T-helper 2 cell treated with Interferon-gamma antibody and Interleukin-4, amounts not matched to agents 100 ng/mL and 5 ng/mL, for 36 hours (primary cell): ENCODE data around the gene BEND4. TPM values are rescaled to one million over a fixed set of nuclear protein-coding genes. Genes with fewer than 3 reads are reported as not detected.

ENCODE experiments used
- intact Hi-C: fragments of 100-400 bp; cut with micrococcal nuclease; formaldehyde crosslinking; loops from one replicate; pipeline ENCODE4 v1.15.1; 2023
- total RNA-seq: library from RNA; stranded (reverse); gene quantifications from 2 replicates; pipeline ENCODE4 v1.2.3, GENCODE V29; 2022

BEND4 gene
- total RNA-seq, 1 donor from 2014 or later, result 0.14 TPM

- intact Hi-C loops, result no loop called here
These were observed 39.6 kb downstream of the BEND4 start for GRCh38 chr4:42112846-42113245.

GRCh38 chr4:42104521-42104920, 47.9 kb downstream of the BEND4 start:
- intact Hi-C loops, result no loop called here

- intact Hi-C loops, result no loop called here
These were observed 50.9 kb downstream of the BEND4 start for GRCh38 chr4:42101446-42101975.

- intact Hi-C loops, result no loop called here
These were observed 64.1 kb downstream of the BEND4 start for GRCh38 chr4:42088386-42088785.

GRCh38 chr4:42083816-42084215, 68.6 kb downstream of the BEND4 start:
- intact Hi-C loops, result no loop called here

GRCh38 chr4:42080306-42080705, 72.1 kb downstream of the BEND4 start:
- intact Hi-C loops, result no loop called here

- intact Hi-C loops, result no loop called here
These were observed 74.2 kb downstream of the BEND4 start for GRCh38 chr4:42078184-42078801.

- intact Hi-C loops, result no loop called here
These were observed 78.2 kb downstream of the BEND4 start for GRCh38 chr4:42074294-42074693.

GRCh38 chr4:42070463-42070862, 82.0 kb downstream of the BEND4 start:
- intact Hi-C loops, result no loop called here

- intact Hi-C loops, result no loop called here
These were observed 85.2 kb downstream of the BEND4 start for GRCh38 chr4:42067264-42067663.

GRCh38 chr4:42066402-42066801, 86.1 kb downstream of the BEND4 start:
- intact Hi-C loops, result no loop called here

Other genes starting within 250 kb of the BEND4 start
- 60.7 and 64.4 TPM in 2 replicates for gene TMEM33, start 217.2 kb downstream of the BEND4 start, total RNA-seq
- gene DCAF4L1, start 170.9 kb downstream of the BEND4 start, total RNA-seq, result 0.16 and 0.32 TPM in 2 replicates
- gene SLC30A9, start 162.1 kb downstream of the BEND4 start, total RNA-seq, result 33.5 and 34.0 TPM in 2 replicates
- 0.18 and 0.23 TPM in 2 replicates for gene SHISA3, start 244.8 kb upstream of the BEND4 start, total RNA-seq